GM18502 (cell line): ENCODE data around the gene TTC21A.

Experiments used
- ATAC-seq: cut with Tn5 transposase; IDR thresholded peaks from one replicate; pipeline ENCODE4 v1.9.1; 2021; ENCODE audit warnings: mild to moderate bottlenecking; ENCODE audit not compliant: unreplicated experiment, poor library complexity

TTC21A gene

DNA sequence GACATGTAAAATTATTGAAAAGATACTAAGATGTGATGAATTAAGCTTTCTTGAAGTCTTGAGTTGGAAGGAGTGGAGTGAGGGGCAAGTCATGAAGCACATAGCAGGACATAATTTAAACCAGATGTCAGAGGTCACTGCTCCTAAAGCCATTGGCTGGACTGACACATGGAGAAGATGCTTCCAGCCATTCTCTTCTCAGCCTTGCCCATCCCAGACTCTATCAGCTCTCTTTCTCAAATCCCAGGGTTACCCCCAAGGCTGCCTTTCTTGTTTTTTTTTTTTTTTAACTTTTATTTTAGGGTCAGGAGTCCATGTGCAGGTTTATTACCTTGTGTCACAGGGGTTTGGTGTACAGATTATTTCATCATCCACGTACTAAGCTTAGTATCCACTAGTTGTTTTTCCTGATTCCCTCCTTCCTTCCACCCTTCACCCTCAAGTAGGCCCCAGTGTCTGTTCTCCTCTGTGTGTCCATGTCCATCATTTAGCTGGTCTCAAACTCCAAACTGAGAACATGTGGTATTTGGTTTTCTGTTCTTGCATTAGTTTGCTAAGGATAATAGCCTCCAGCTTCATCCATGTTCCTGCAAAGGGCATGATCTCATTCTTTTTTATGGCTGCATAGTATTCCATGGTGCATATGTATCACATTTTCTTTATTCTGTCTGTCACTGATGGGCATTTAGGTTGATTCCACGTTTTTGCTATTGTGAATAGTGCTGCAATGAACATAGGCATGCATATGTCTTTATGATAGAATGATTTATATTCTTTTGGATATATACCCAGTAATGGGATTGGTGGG, 66.0 kb downstream of the TTC21A start:
- ATAC-seq = no peak

DNA sequence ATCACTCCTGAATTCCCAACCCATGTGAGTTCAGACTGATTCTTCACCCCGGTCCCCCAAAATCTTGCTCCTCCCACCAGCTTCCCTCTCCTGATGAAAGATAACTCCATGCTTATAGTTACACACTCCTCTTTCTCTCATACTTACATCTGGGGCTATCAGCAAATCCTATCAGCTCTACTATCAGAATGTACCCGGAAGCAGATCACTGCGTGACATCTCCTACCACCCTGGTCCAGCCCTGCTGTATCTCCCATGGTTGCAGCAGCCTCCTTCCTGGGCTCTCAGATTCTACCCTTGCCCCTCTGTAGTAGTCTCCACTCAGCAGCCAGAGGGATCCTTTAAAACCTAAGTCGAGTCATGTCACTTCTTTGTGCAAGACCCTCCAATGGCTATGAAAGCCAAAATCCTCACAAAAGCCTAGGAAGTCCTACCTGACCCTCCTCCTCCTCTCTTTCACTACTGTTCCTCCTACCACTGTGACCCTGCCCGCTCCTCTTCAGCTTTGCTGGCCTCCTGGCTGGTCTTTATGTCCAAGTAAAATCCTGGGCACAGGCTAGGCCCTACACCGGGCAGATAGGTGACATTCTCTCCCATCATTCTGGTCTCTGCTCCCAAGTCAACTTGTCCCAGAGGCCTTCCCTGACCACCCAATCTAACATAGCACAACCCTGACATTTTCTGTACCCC, 68.7 kb downstream of the TTC21A start:
- no peak for ATAC-seq

DNA sequence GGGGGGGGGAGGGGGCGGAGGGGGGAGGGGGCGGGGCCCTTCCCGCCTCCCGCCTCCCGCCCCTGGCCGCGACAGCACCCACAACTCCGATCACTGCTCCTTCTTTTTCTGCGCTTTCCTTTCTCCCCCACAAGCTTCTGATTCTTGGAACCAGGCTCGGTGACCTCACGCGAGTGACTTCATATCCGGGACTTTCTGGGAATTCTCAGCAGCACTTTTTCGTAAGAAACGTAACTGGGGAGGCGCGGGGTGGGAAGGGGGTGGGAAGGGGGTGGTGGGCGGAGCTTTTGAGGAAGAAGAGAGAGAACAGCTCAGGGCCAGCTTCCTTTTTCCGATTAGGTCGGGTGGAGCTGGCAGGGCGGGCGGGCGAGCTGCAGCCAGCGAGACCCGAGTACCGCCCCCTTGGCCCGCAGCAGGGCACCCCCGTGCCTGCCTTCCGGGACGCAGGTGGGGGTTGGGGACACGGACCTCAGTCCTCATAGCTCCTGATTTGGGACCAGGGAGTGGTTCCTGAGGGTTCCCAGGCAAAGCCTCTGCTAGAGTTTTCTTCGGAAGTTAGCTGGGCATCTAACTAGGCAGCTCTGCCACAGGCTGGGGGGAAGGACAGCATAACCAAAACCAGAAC, 70.3 kb downstream of the TTC21A start:
- ATAC-seq = peak; percentile 40

DNA sequence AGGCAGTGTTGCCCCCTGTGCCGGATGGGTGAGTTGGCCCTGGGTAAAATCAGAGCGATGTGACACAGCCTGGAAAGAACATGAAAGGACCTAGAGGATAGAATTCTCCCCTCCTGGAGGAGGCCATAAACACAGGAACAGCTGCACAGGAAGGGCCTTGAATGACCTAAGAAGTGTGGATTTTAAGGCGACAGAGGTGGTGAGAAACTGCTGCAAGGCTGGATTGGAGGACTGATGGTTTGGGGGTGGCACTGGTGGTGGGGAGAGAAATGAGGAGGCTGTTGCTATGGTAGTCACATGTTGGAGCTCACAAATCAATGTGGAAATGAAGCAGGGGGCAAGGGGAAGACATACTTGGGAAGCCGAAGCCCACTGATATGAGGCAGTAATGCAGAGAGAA, 71.1 kb downstream of the TTC21A start:
- no peak for ATAC-seq

DNA sequence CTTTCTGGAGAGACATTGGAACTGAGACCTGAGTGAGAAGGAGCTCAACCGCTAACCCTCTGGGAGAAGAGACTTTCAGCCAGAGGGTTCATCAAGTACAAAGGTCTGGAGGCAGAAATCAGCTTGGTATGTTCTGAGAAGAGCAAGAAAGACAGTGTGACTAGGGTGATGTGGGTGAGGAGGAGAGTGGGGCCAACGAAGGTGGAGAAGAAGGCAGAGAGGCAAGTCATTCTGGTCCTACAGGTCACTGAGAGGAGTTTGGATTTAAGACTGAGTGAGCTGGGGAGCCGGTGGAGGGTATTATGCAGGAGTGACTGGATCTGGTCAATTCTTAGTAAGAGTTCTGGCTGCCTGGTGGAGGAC, 72.7 kb downstream of the TTC21A start:
- no peak for ATAC-seq

DNA sequence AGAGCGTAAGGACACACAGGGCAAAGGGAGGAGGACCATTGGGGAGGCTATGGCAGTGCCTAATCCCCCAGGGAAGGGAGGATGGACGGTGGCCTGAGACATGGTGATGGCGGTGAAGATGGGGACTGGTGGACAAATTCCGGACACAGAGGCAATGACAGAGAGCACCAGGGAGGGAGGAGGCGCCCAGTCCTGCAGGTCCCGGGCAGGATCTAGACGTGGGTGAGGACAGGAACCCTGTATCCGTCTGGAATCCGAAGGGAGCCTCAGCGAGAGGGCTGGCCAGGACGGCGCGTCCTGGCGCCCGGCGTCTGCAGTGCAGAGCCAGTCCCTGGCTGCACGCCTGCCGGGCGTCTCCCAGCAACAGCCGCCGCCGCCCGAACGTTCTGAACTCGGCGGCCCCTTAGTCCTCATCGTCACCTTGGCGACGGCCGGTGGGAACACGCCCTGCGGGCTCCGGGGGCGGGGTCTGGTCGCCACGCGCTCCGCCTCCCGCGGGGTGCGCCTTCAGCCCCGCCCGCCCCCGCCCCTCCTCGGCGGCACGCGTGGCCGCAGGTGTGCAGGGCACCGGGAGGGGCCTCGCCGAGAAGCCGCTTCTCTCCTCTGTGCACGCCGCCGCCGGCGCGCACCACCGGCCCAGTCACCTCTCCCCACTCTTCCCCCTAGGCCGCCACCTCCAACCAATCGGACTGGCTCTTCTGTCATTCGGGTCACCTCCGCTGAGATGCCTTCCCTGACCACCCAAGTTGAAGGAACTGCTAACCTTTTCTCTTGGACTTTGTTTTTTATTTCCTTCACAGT, 73.3 kb downstream of the TTC21A start:
- ATAC-seq = peak; percentile 93

DNA sequence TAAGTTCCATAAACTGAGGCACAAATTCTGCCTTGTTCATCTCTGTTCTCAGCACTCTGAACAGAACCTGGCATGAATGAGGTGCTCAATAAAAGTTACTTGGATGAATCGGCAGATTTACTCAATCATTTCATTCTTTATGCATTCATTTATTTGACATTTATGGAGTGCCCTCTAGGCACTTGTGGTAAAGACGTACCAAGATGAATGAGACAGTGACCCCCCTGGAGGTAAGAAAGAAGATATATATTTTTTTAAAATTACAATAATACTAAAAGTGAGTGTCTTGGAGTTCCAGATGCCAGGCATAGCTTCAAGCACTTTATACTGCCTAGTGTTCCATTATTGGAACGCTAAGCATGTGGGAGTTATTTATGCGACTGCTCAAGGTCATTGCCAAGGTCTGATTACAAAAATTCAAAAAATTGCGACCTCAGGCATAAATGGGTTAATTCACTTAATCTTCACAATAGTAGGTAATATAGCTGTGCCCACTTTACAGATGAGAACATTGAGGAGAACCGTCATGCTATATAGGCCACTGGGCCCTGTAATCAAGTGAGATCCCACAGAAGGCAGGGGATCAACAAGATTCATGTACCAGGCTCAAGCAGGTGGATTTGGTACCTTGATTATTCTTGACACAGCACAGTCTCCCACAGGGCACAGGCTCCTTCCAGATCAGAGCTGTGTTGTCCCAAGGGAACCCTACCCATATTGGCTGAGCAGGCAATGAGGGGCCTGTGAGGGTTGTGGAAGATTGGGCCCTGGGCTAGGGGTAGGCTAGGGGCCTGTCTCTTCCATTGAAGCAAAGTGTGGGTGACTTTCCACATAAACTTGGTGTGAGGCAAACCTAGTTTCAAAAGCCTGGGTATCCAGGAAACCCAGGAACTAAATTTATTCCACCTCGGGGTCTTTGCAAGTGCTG, 74.2 kb downstream of the TTC21A start:
- ATAC-seq = no peak

DNA sequence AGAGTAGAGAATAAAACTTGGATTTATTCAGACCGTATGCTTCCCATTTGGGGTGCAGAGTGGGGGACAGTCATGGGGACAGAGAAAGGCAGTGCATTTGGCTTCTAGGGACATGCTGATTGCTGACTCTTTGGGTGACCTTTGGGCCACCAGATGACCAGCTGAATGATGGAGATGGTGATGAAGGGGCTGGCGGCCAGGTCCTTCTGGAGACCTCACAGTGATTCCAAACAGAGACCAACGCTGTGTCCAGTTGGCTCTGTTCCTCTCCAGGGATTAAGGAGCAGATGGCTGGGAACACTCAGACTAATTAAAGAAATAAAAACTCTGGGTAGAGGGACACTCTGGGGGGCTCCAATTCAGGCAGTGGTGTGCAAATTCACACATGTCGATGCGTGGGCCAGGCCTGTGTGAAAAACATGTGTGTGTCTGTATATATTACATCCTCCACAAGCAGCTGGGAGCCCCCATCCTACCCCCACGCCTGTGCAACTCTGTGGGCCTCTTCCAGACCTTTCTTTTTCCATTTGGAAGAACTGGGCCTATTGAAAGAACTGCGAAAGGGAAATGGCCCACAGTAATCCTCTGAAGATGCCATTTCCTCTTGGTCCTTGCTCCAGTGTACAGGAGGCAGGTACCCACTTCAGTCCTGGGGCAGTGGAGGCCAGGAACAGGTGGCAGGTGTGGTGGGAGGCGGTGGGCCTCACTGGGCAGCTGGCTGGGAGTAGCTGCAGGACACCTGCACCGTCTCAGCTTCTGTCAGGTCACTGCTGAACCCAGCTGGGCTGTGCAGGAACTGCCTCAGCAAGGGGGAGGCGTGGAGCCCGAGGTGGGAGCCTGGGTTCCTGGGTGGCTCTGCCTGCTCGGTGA, 76.0 kb downstream of the TTC21A start:
- no peak for ATAC-seq

DNA sequence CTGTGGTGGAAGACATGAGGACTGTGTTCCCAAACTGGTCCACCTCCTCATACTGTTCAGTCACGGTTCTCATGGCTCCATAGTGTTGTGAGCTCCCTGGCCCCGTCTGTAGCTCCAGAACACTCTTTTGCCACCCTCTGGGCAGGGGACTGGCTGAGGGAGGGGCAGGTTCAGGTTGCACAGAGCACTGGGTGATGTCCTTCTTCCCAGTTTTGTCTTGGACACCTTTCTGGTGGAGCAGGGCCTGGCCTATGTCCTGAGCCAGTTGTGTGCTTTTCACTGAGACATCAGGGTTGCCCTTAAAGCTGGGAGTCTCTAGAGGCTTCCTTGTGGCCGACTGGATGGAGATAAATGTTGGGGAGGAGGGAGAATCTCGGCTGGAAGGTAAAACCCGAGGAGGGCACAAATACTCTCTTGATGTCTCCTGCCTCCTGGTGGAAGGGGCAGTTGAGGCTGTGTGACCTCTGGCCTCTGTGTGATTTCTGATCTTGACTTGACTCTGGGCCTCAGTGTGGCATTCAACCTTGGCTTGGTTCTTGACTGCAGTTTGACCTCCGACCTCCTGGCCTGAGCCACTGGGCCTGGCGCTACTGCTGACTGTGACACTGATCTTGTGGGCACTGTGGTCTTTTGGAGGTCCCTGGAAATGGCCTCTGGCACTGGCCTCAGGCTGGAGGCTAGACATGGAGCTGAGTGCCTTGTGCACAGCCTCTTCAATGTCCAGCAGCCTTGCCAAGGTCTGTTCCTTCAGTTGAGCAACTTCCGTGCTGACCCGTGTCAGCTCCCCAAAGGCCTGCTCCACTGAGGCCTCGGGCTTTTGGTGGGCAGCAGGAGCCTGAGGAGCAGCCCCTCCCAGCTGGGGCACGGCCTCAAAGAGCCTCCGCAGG, 76.8 kb downstream of the TTC21A start:
- ATAC-seq = no peak

DNA sequence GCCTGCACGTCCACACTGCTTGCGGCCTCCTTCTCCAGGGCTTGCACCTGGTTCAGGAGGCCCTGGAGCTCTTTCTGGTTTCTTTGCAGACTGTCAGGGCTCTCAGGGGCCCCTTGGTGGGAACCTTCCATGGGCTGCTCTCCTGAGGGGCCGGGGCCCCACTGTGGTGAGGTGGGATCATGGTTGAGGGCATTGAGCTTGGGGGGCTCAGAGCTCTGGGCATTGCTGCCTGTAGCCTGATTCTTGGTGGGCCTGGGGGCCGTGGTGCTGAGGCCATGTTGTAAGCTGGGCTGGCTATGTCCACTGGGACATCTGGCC, 77.4 kb downstream of the TTC21A start:
- no peak for ATAC-seq

DNA sequence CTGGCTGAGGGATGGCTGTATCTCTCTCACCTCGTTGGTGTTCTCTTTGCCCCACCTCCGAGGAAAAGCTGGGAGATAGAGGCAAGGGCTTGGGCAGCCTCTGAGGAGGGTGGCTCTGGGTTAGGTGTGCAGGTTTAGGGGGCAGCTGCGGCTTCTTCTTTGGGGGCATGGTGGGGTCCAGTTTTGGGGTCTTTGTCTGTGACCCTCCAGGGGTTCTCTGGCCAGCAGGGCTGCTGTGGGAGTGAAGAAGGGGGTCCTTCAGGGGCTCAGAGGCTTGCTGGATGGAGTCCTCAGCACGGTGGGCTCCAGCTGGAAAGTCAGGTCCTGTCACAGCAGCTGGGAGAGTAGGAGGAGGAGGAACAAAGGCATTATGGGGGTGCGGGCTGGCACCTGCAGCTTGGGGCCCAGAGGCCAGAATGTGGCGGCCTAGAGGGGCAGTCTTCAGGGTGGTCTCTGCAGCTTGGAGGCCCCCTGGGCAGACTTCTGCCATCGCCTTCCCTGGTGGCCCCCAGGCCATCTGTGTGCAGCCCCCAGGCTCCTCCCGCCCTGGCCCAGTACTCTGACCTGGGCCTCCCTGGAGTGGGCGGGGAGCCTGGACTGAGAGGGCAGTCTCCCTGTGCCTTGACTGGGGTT, 78.0 kb downstream of the TTC21A start:
- ATAC-seq = no peak

DNA sequence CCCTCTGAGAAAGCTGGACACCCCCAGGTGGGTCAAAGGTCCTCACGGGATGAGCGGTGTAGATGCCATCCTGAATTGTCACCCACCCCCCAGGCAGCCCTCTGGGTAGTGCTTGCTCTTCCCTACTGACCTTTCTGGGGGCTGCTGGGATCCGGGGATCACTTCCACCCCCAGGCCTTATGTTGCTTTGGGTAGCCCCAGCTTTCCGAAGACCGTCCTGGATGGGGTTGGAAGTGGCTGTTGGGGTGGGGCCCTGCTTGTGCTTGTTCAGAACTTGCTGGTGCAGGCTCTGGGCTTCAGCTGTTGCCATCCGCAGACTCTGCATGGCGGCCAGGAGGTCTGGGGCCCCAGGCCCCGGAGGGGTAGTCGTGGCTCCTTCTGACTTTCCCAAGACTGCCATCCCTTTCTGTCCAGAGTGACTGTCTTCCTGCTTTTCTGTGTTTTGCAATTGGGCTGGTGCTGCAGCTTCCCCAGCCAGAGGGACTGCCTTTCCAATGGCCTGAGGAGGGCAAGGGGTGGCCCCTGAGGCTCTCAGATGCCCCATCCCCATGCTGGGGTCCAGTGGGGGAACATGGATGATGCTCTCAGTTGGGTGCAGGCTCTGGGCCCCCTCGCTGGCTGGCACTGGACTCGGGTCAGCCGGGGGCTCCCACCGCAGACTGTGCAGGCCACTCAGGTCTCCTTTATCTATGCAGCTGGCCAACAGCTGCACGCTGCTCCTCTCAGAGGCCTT, 78.6 kb downstream of the TTC21A start:
- no peak for ATAC-seq

DNA sequence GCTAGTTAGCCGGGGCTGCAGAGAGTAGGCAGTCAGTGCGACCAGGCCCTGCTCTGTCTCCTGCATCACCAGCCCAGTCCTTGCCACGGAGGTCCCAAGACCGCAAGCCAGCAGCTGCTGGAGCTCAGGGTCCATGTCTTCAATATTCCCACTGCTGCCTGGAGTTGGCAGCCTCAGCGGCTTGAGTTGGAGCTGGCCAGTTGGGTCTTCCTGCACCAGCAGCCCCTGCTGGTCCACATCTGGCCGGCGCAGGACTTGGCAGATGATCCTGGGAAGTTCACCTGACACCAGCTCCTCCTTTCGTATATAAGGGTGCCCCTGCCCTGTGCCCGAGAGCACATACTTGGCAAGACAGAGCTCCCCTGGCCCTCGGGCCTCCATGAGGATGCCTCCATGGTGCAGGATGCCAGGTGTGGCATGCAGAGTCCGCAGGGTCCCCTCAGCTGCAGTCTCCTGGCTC, 79.2 kb downstream of the TTC21A start:
- ATAC-seq = no peak

DNA sequence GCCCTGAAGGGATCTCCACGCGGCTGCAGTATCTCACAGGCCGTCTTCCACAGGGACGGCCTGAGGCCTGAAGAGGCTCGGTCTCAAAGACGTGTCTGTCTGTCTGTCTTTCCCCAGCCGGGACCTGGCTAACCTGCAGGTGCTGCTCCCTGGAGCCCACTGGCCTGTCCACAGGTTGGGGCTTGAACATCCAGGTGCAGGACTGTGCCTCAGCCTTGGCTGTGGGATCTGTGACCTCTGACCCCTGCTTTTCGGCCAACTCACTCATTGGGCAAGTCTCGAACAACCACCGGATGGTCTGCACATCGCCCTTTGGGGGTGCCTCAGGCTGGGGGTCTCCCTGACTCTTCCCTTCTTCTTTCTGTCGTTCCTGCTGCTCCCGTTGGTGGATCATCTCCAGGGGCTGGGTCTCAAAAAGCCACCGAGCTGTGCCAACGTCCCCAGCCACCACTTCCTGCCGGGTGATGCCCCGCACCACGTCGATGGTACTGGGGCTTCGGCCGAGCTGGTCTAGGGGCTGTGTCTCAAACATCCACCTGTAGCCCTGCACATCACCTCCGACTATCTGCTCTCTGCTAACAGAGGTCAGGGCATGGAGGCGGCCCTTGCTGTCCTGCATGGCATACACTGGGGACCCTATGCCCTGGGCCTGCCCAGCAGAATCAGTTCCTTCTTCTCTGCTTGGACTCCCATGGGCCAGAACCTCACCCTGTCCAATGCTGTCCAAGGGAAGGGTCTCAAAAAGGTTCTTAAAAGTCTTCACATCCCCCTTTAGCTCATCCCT, 80.1 kb downstream of the TTC21A start:
- ATAC-seq = no peak
